Endothelial cell of umbilical vein (primary cell): ENCODE data around the gene PDLIM1.

Experiments
- CTCF ChIP-seq, 2 donors: IDR thresholded peaks; 1 replicate in 1 of 2; 2 replicates in 1 of 2; pipeline ENCODE4 v1.5.1; 2011; ENCODE audit warnings: low read length in 2 of 2, mild to moderate bottlenecking in 2 of 2, moderate library complexity in 2 of 2, control low read depth in 1 of 2, inconsistent platforms in 1 of 2, low read depth in 1 of 2; ENCODE audit not compliant: insufficient read depth in 1 of 2; ENCODE audit errors: extremely low read depth in 1 of 2
- EZH2 ChIP-seq: IDR thresholded peaks from 2 replicates; pipeline ENCODE4 v1.6.1; 2012; ENCODE audit warnings: borderline replicate concordance, low read depth, mild to moderate bottlenecking, moderate library complexity, low read length, inconsistent platforms; ENCODE audit not compliant: severe bottlenecking
- POLR2A ChIP-seq: IDR thresholded peaks from 2 replicates; pipeline ENCODE4 v1.6.1; 2012; ENCODE audit warnings: low read depth, mild to moderate bottlenecking, control low read depth, low read length

- TF ChIP-seq EZH2 (no peak), CTCF (IDR thresholded peaks at IDR 0.05; ENCODE audit: extremely low read depth in 1 of 2, insufficient read depth in 1 of 2, low read depth in 1 of 2, low read length in 2 of 2) (no peak), POLR2A (no peak)
Measured at GRCh38 chr10:95247200-95247880, 43.5 kb downstream of the PDLIM1 start.
